Neural cell (in vitro differentiated cells): Measurements from ENCODE around the gene CDK4. TPM values are rescaled to one million over a fixed set of nuclear protein-coding genes. Genes with fewer than 3 reads are reported as not detected.

Experiments used
- H2AFZ ChIP-seq: fragments of 200-600, 300-800 bp; sonication (generic), shearing (Covaris generic); 2 replicates; pipeline ENCODE4 v1.6.0; 2014; ENCODE audit warnings: low read depth, mild to moderate bottlenecking, antibody characterized with exemption, low read length, moderate library complexity
- H3F3A ChIP-seq: fragments of 200-600 bp; shearing (Covaris generic); 2 replicates; pipeline ENCODE4 v1.6.1; 2016; ENCODE audit warnings: mild to moderate bottlenecking, moderate library complexity, mixed read lengths, antibody characterized with exemption, low read length; ENCODE audit not compliant: insufficient read depth, poor library complexity, severe bottlenecking
- H3K27ac ChIP-seq: fragments of 200-600, 300-800 bp; sonication (generic), shearing (Covaris generic); 2 replicates; pipeline ENCODE4 v1.5.1; 2014; ENCODE audit warnings: mild to moderate bottlenecking, low read length, moderate library complexity
- H3K27me3 ChIP-seq: fragments of 300-800, 200-600 bp; sonication (generic), shearing (Covaris generic); 2 replicates; pipeline ENCODE4 v1.6.0; 2014; ENCODE audit warnings: mild to moderate bottlenecking, low read depth, low read length, moderate library complexity; ENCODE audit not compliant: insufficient read depth
- H3K36me3 ChIP-seq: fragments of 300-800, 200-600 bp; sonication (generic), shearing (Covaris generic); 2 replicates; pipeline ENCODE4 v1.5.1; 2014; ENCODE audit warnings: mild to moderate bottlenecking, antibody characterized with exemption, low read length, moderate library complexity; ENCODE audit not compliant: insufficient read depth
- H3K4me2 ChIP-seq: fragments of 300-800, 200-600 bp; sonication (generic), shearing (Covaris generic); 2 replicates; pipeline ENCODE4 v1.6.0; 2014; ENCODE audit warnings: mild to moderate bottlenecking, low read length
- H3K4me3 ChIP-seq: fragments of 300-800, 200-600 bp; sonication (generic), shearing (Covaris generic); 2 replicates; pipeline ENCODE4 v1.5.1; 2014; ENCODE audit warnings: mild to moderate bottlenecking, low read length, moderate library complexity
- H3K79me2 ChIP-seq: fragments of 200-600 bp; shearing (Covaris generic); replicated peaks from 2 replicates; pipeline ENCODE4 v1.6.0; 2014; ENCODE audit warnings: mild to moderate bottlenecking, low read length, moderate library complexity; ENCODE audit not compliant: insufficient read depth
- H3K9ac ChIP-seq: fragments of 300-800, 200-600 bp; sonication (generic), shearing (Covaris generic); 2 replicates; pipeline ENCODE4 v1.6.1; 2016; ENCODE audit warnings: mild to moderate bottlenecking, low read length, mixed read lengths
- H3K9me2 ChIP-seq: fragments of 200-600 bp; shearing (Covaris generic); 2 replicates; pipeline ENCODE4 v1.6.1; 2016; ENCODE audit warnings: mild to moderate bottlenecking, low read length, mixed read lengths; ENCODE audit not compliant: insufficient read depth
- H3K9me3 ChIP-seq: fragments of 200-600, 300-800 bp; sonication (generic), shearing (Covaris generic); 2 replicates; pipeline ENCODE4 v1.6.1; 2016; ENCODE audit warnings: mild to moderate bottlenecking, mixed run types, low read length, moderate library complexity, mixed read lengths
- H4K20me1 ChIP-seq: fragments of 200-600 bp; shearing (Covaris generic); 2 replicates; pipeline ENCODE4 v1.6.1; 2016; ENCODE audit warnings: mild to moderate bottlenecking, mixed run types; ENCODE audit not compliant: insufficient read depth
- EP300 ChIP-seq: fragments of 450-650 bp; conservative IDR thresholded peaks from 2 replicates; pipeline ENCODE4 v1.6.1; 2014; ENCODE audit warnings: antibody characterized with exemption, mild to moderate bottlenecking, moderate library complexity; ENCODE audit not compliant: poor library complexity, severe bottlenecking
- EZH2 ChIP-seq: fragments of 200-600, 300-800 bp; shearing (Covaris generic), sonication (generic); IDR thresholded peaks from 2 replicates; pipeline ENCODE4 v1.6.1; 2014; ENCODE audit warnings: antibody characterized with exemption, low read length, borderline replicate concordance, mild to moderate bottlenecking; ENCODE audit not compliant: insufficient read depth, poor library complexity, severe bottlenecking
- MXI1 ChIP-seq: fragments of 450-650 bp; conservative IDR thresholded peaks from 2 replicates; pipeline ENCODE4 v1.6.1; 2014; ENCODE audit warnings: antibody characterized with exemption, mild to moderate bottlenecking; ENCODE audit not compliant: poor library complexity, severe bottlenecking
- POLR2AphosphoS5 ChIP-seq: IDR thresholded peaks from 2 replicates; pipeline ENCODE4 v1.6.1; 2012
- RAD21 ChIP-seq: fragments of 450-650 bp; conservative IDR thresholded peaks from 2 replicates; pipeline ENCODE4 v1.6.1; 2014; ENCODE audit warnings: antibody characterized with exemption, mild to moderate bottlenecking, moderate library complexity
- SMC3 ChIP-seq: fragments of 450-650 bp; conservative IDR thresholded peaks from 2 replicates; pipeline ENCODE4 v1.6.1; 2014; ENCODE audit warnings: antibody characterized with exemption, mild to moderate bottlenecking, moderate library complexity; ENCODE audit not compliant: poor library complexity
- TAF1 ChIP-seq: IDR thresholded peaks from 2 replicates; pipeline ENCODE4 v1.6.1; 2012; ENCODE audit warnings: low read depth
- polyA plus RNA-seq: library from polyadenylated mRNA; depleted of rRNA; stranded (reverse); fragments of >200 nt; gene quantifications from 2 replicates; pipeline ENCODE4 v1.2.3, GENCODE V29; 2014
- TF ChIP-seq, protein P1 (sequence below): fragments of 450-650 bp; IDR thresholded peaks from 2 replicates; pipeline ENCODE4 v1.5.1; 2014; ENCODE audit warnings: antibody characterized with exemption, mild to moderate bottlenecking, moderate library complexity; ENCODE audit not compliant: poor library complexity, severe bottlenecking
- TF ChIP-seq, protein P2 (sequence below): IDR thresholded peaks from 2 replicates; pipeline ENCODE4 v1.6.1; 2012; ENCODE audit warnings: borderline replicate concordance

CDK4 gene
- polyA plus RNA-seq, 1 donor from 2014 or later: 104 TPM

DNA sequence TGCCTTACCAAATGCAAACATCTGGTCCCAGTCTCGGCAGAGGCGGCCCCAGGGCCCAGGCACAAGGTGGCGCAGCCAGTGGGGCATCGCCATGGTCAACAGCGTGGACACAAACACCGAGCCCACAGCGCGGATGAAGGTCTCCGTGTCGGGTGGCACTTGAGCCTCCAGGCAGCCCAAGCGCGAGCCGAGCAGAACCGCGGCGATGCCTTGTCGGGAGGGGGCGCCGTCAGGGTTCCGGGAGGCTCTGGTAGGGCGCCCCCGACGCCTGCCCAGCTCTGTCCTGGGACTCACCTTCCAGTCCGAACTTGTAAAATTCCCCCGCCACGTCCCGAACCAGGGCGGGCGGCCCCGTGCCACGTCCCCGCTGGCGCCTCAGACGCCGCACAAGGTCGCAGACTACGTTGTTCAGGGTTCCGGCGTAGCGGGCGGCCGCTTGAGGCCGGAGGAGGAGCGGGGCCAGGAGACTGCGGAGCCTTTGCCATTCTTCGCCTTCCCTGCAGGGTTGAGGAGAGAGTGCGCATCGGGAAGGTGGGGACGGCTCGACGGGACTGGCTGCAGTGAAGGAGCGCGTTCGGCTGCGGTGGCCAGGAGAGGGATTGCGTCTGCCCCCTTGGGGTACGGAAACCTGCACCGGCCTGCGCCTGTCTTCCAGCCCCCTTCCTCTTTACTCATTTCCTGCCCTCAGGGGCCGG lies 13.0 kb upstream of the CDK4 start:
- Histone ChIP-seq H3K4me2 (no peak overlapping the region), H3K79me2 (no peaks in the 10 kb centered on the region), H4K20me1 (no peaks in the 10 kb centered on the region), H3K9me3 (no peaks in the 10 kb centered on the region), H3K27ac (no peak overlapping the region), H2AFZ (no peak overlapping the region), H3F3A (no peaks in the 10 kb centered on the region), H3K36me3 (no peaks in the 10 kb centered on the region), H3K27me3 (peaks cover 55% of the 10 kb centered on the region), H3K9me2 (no peaks in the 10 kb centered on the region), H3K4me3 (peak overlapping the region; percentile 47), H3K9ac (no peak overlapping the region)
- TF ChIP-seq EP300 (no peak), TAF1 (peak; percentile 44), MXI1 (no peak), SMC3 (no peak), EZH2 (peak; percentile 84), RAD21 (no peak)
- TF ChIP-seq, protein P1, sequence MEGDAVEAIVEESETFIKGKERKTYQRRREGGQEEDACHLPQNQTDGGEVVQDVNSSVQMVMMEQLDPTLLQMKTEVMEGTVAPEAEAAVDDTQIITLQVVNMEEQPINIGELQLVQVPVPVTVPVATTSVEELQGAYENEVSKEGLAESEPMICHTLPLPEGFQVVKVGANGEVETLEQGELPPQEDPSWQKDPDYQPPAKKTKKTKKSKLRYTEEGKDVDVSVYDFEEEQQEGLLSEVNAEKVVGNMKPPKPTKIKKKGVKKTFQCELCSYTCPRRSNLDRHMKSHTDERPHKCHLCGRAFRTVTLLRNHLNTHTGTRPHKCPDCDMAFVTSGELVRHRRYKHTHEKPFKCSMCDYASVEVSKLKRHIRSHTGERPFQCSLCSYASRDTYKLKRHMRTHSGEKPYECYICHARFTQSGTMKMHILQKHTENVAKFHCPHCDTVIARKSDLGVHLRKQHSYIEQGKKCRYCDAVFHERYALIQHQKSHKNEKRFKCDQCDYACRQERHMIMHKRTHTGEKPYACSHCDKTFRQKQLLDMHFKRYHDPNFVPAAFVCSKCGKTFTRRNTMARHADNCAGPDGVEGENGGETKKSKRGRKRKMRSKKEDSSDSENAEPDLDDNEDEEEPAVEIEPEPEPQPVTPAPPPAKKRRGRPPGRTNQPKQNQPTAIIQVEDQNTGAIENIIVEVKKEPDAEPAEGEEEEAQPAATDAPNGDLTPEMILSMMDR: peak; percentile 37
- TF ChIP-seq, protein P2, sequence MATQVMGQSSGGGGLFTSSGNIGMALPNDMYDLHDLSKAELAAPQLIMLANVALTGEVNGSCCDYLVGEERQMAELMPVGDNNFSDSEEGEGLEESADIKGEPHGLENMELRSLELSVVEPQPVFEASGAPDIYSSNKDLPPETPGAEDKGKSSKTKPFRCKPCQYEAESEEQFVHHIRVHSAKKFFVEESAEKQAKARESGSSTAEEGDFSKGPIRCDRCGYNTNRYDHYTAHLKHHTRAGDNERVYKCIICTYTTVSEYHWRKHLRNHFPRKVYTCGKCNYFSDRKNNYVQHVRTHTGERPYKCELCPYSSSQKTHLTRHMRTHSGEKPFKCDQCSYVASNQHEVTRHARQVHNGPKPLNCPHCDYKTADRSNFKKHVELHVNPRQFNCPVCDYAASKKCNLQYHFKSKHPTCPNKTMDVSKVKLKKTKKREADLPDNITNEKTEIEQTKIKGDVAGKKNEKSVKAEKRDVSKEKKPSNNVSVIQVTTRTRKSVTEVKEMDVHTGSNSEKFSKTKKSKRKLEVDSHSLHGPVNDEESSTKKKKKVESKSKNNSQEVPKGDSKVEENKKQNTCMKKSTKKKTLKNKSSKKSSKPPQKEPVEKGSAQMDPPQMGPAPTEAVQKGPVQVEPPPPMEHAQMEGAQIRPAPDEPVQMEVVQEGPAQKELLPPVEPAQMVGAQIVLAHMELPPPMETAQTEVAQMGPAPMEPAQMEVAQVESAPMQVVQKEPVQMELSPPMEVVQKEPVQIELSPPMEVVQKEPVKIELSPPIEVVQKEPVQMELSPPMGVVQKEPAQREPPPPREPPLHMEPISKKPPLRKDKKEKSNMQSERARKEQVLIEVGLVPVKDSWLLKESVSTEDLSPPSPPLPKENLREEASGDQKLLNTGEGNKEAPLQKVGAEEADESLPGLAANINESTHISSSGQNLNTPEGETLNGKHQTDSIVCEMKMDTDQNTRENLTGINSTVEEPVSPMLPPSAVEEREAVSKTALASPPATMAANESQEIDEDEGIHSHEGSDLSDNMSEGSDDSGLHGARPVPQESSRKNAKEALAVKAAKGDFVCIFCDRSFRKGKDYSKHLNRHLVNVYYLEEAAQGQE: no peak

DNA sequence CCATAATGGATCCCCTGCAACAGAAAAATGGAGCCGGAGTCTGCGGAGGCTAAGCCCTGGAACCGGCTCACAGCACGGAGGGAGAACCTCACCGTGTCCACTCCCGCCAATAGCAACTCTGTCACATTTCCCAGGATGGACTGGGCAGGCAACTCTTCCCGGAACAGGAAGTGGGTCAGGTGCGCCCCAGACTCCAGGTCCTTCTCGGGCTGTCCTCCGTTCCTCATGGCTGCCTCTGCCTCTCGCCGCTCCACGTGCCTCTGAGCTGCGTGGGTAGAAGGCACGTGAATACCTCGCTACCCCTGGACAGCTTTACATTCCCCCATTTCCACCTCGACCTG lies 12.5 kb upstream of the CDK4 start:
- H4K20me1 ChIP-seq: no peaks in the 10 kb centered on the region
- H3K27ac ChIP-seq: no peak overlapping the region
- H3K9me2 ChIP-seq: no peaks in the 10 kb centered on the region
- peaks cover 55% of the 10 kb centered on the region for H3K27me3 ChIP-seq
- no peaks in the 10 kb centered on the region for H3K9me3 ChIP-seq
- no peak overlapping the region for H3K9ac ChIP-seq
- H3K36me3 ChIP-seq: no peaks in the 10 kb centered on the region
- TF ChIP-seq MXI1 (no peak), EP300 (no peak), EZH2 (no peak), TAF1 (no peak), RAD21 (no peak), SMC3 (no peak), POLR2AphosphoS5 (no peak)
- TF ChIP-seq, protein P2: no peak
- TF ChIP-seq, protein P1: no peak
- no peaks in the 10 kb centered on the region for H3F3A ChIP-seq
- H3K79me2 ChIP-seq: no peaks in the 10 kb centered on the region
- H3K4me3 ChIP-seq: peak overlapping the region; percentile 47
- no peak overlapping the region for H3K4me2 ChIP-seq
- no peak overlapping the region for H2AFZ ChIP-seq
